ENCODE measurements around the gene RHCG. TPM values are rescaled to one million over a fixed set of nuclear protein-coding genes. Genes with fewer than 3 reads are reported as not detected.
A peak's percentile ranks its signal among the peaks of the same experiment; 100 is the strongest.

The RHCG gene
- total RNA-seq, 2 experiments from 2014 or later = not detected

DNA sequence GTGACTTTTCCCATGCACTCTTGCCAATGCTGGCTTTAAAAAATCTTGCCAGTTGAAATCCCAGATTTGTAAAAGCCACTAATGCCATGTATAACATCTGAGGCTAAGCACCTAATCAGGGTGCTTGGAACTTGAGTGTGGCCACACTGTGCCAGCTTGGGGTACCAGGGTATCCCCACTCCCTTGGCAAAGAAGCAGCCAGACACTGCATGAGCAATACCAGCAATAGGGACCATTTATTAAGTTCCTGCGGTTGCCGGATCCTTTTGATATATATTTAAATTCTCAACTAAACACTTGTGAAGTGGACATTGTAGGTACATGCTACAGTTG, 2.2 kb upstream of the RHCG start:
- Mint-ChIP-seq H3K4me1 (ENCODE audit: low read depth) (peaks cover 8% of the 10 kb centered on the region), H3K36me3 (ENCODE audit: low read depth) (no peaks in the 10 kb centered on the region), H3K4me3 (no peak overlapping the region), H3K27ac (no peak overlapping the region), H3K27me3 (peaks cover 50% of the 10 kb centered on the region), H3K9me3 (no peaks in the 10 kb centered on the region)
- ChIA-PET POLR2A (no interaction called here), CTCF (no interaction called here)
- ATAC-seq (no peak), DNase-seq (no peak)
- no peak for TF ChIP-seq CTCF (IDR thresholded peaks at IDR 0.05)
- intact Hi-C loops (cut with micrococcal nuclease) = no loop called here

DNA sequence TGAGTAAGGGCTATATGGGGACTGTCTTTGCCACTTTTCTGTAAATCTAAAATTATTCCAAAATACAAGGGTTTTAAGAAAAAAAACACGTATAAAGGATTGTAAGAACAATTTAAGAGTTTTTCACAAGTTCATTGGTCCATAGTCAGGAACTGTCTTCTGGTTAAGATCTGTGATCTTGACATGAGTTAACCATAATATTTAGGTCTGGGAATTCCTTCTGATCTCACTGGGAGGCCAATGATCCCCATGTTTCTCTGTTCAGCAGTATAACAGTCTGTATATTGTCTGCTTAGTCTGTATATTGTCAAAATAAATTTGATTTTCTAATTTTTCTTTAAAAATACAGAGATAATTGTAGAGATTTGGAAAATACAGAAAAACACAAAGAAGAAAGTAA, 848 bp upstream of the RHCG start:
- intact Hi-C loops (cut with micrococcal nuclease) = no loop called here
- no peak for TF ChIP-seq CTCF (IDR thresholded peaks at IDR 0.05)
- Mint-ChIP-seq H3K27me3 (peaks cover 51% of the 10 kb centered on the region), H3K4me1 (ENCODE audit: low read depth) (peaks cover 8% of the 10 kb centered on the region), H3K36me3 (ENCODE audit: low read depth) (no peaks in the 10 kb centered on the region), H3K27ac (no peak overlapping the region), H3K4me3 (no peak overlapping the region), H3K9me3 (no peaks in the 10 kb centered on the region)
- CTCF ChIA-PET = no interaction called here
- DNase-seq (no peak), ATAC-seq (no peak)
- POLR2A ChIA-PET = no interaction called here

- H3K36me3 Mint-ChIP-seq (ENCODE audit: low read depth) = no peaks in the 10 kb centered on the region
- H3K4me1 Mint-ChIP-seq (ENCODE audit: low read depth) = peaks cover 8% of the 10 kb centered on the region
- intact Hi-C loops (cut with micrococcal nuclease) = no loop called here
- ATAC-seq = no peak
- ChIA-PET POLR2A (no interaction called here), CTCF (interaction anchor here (1.2 to 1.5 kb wide), 5 partner anchors 12 to 160 kb away, joined by 3 to 4 read pairs (median 3); no protein-coding TSS in a partner anchor)
- no peak for DNase-seq
- H3K4me3 Mint-ChIP-seq = no peak overlapping the region
- H3K27me3 Mint-ChIP-seq = peaks cover 47% of the 10 kb centered on the region
- TF ChIP-seq CTCF (IDR thresholded peaks at IDR 0.05) = no peak
- H3K9me3 Mint-ChIP-seq = no peaks in the 10 kb centered on the region
- no peak overlapping the region for H3K27ac Mint-ChIP-seq
Observed at GRCh38 chr15:89495638-89496145, 691 bp downstream of the RHCG start.

DNA sequence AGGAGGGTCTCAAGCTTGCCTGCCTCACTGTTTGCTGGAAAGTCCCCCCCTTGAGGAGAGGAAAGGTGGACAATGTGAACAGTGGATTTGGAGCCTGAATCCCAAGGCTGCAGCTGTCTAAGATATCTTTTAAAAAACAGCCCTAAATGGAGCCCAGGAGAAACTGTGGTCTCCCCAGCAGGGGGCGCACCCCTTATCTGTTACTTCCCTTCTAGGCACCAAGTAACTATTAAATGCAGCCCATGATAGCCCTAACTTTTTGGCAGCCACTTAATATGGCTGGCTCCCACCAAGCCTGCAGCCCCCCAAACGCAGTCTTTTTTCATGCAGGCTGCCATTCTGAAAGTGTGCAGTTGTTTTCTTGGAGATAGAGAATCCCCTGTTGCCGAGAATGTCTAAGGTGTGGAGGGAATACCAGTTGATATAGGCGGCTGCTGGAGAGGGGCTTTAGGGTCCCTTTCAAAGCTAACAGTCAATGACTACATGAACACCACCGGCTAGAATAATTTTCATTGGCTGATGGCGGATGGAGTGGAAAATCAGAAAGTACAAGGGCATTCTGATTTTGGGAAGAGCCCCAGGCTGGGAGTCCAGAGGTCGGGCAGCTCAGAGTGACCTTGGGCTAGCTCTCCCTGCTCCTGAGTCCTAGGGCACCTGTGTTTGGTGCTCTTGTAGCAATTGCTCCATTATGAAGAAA, 1.3 kb downstream of the RHCG start:
- intact Hi-C loops (cut with micrococcal nuclease) = loop anchor here (5.0 kb wide), 1 partner anchor 62 kb away; no protein-coding TSS in a partner anchor
- Mint-ChIP-seq H3K27ac (no peak overlapping the region), H3K4me1 (ENCODE audit: low read depth) (peaks cover 8% of the 10 kb centered on the region), H3K36me3 (ENCODE audit: low read depth) (no peaks in the 10 kb centered on the region), H3K4me3 (no peak overlapping the region), H3K27me3 (peaks cover 46% of the 10 kb centered on the region), H3K9me3 (no peaks in the 10 kb centered on the region)
- ChIA-PET CTCF (interaction anchor here (0.9 to 1.5 kb wide), 7 partner anchors 11 to 160 kb away, joined by 3 to 4 read pairs (median 3); no protein-coding TSS in a partner anchor), POLR2A (interaction anchor here (0.6 kb wide), 1 partner anchor 76 kb away, joined by 3 read pairs; no protein-coding TSS in a partner anchor)
- peak; percentile 50 for TF ChIP-seq CTCF (IDR thresholded peaks at IDR 0.05)
- peak; percentile 57 for DNase-seq
- no peak for ATAC-seq

DNA sequence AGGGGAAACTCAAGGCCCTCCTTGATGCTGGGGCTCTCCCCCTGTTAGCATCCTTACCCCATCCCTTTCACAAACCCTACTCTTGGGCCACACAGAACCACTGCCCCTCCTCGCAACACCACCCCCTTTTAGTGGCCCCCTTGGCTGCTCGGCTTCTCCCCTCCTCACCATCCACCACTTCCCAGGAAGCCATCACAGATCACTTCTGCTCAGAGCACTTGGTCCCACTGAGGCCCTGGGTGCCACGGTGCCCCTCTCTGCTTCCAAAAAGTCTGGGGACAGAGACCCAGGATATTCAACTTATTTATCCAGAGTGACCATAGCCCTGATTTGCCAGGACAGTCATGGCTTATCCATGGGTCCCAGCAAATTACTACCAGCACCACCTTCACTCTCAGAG, 2.4 kb downstream of the RHCG start:
- ATAC-seq = no peak
- H3K9me3 Mint-ChIP-seq = no peaks in the 10 kb centered on the region
- CTCF ChIA-PET = interaction anchor here (0.9 to 1.1 kb wide), 2 partner anchors 36 to 65 kb away, joined by 3 read pairs; no protein-coding TSS in a partner anchor
- POLR2A ChIA-PET = no interaction called here
- no peaks in the 10 kb centered on the region for H3K36me3 Mint-ChIP-seq (ENCODE audit: low read depth)
- intact Hi-C loops (cut with micrococcal nuclease) = loop anchor here (5.0 kb wide), 1 partner anchor 63 kb away; no protein-coding TSS in a partner anchor
- no peak overlapping the region for H3K27ac Mint-ChIP-seq
- H3K27me3 Mint-ChIP-seq = peaks cover 45% of the 10 kb centered on the region
- peaks cover 8% of the 10 kb centered on the region for H3K4me1 Mint-ChIP-seq (ENCODE audit: low read depth)
- no peak for TF ChIP-seq CTCF (IDR thresholded peaks at IDR 0.05)
- no peak overlapping the region for H3K4me3 Mint-ChIP-seq
- no peak for DNase-seq

All from activated CD8-positive, alpha-beta T cell treated with anti-CD3 and anti-CD28 coated beads for 36 hours (primary cell).